Measurements from ENCODE around the gene SNX2.
A peak's percentile ranks its signal among the peaks of the same experiment; 100 is the strongest.

Gene SNX2

DNA sequence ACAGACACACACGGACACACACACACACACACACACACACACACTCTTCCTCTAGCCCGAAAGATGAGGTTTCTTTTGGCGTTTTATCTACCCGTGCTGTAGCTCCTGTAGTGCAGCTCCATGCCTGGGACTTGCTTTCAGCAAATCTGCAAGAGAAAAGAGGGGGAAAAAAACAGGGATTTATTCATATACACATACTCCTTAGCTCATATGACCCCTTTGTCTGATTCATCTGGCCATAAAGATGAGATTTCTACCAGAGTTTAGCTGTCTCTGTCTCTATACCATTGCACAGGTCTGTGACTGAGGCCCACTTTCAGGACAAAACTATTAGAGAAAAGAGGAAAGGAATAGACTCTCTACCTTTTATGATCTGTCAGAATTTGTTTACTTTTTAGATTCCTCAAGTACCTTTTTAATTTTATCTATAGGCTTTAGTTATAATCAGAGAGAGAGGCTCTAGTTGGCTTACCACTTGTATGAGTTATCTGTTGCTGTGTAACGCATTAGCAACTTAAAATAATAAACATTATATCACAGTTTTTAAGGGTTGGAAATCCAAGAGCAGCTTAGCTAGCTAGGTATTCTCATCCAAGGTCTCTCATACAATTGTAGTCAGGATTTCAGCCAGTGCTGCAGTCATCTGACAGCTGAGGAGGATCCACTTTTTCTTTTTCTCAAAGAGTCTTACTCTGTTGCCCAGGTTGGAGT lies 14.7 kb downstream of the SNX2 start:
- H3K27ac ChIP-seq (ENCODE audit: low read length, poor library complexity, severe bottlenecking), result no peak overlapping the region
- H4K8ac ChIP-seq (ENCODE audit: low read length), result no peak overlapping the region
- H3K27me3 ChIP-seq (ENCODE audit: control insufficient read depth in 1 of 2, insufficient read depth in 1 of 2, low read length in 2 of 2), result no peaks in the 10 kb centered on the region
- H3K23ac ChIP-seq (ENCODE audit: low read length in 2 of 2), result no peak overlapping the region
- H2BK120ac ChIP-seq (ENCODE audit: low read depth, low read length), result no peak overlapping the region
- H3K36me3 ChIP-seq (ENCODE audit: control insufficient read depth in 1 of 2, insufficient read depth in 2 of 2, low read depth in 1 of 2, low read length in 2 of 2), result peaks cover 0 to 7% of the 10 kb centered on the region in 2 experiments
- no peak overlapping the region for H2AK5ac ChIP-seq (ENCODE audit: low read length, severe bottlenecking)
- no peak overlapping the region for H2AFZ ChIP-seq (ENCODE audit: low read depth, low read length)
- no peak overlapping the region for H4K91ac ChIP-seq (ENCODE audit: low read length)
- 77% methylated on average over 3 of the region's 5 CpGs for WGBS
- peaks cover 8% of the 10 kb centered on the region for H3K9me3 ChIP-seq (ENCODE audit: control insufficient read depth, low read length)
- no peak overlapping the region for H3K9ac ChIP-seq (ENCODE audit: low read length)
- peaks cover 15% of the 10 kb centered on the region for H3K79me1 ChIP-seq (replicated peaks; ENCODE audit: low read length, poor library complexity, severe bottlenecking)
- no peak overlapping the region for H3K4ac ChIP-seq (ENCODE audit: low read depth in 1 of 2, low read length in 2 of 2)
- no peak overlapping the region for H3K18ac ChIP-seq (ENCODE audit: low read depth in 1 of 2, low read length in 2 of 2)
- no peak overlapping the region for H3K14ac ChIP-seq (ENCODE audit: low read length in 2 of 2)
- H3K4me1 ChIP-seq (ENCODE audit: control insufficient read depth, insufficient read depth, low read depth, low read length), result peaks cover 3% of the 10 kb centered on the region
- H3K4me3 ChIP-seq (ENCODE audit: insufficient read depth in 1 of 2, low read depth in 1 of 2, low read length in 2 of 2), result no peak overlapping the region
- H2BK5ac ChIP-seq (ENCODE audit: low read depth, low read length, poor library complexity, severe bottlenecking), result no peak overlapping the region
- no peak overlapping the region for H3K4me2 ChIP-seq (ENCODE audit: low read length, poor library complexity, severe bottlenecking)
- no peak overlapping the region for H2BK12ac ChIP-seq (ENCODE audit: low read length in 2 of 2)
- no peak overlapping the region for H2BK15ac ChIP-seq (ENCODE audit: low read depth, poor library complexity, severe bottlenecking)
- no peak for DNase-seq

DNA sequence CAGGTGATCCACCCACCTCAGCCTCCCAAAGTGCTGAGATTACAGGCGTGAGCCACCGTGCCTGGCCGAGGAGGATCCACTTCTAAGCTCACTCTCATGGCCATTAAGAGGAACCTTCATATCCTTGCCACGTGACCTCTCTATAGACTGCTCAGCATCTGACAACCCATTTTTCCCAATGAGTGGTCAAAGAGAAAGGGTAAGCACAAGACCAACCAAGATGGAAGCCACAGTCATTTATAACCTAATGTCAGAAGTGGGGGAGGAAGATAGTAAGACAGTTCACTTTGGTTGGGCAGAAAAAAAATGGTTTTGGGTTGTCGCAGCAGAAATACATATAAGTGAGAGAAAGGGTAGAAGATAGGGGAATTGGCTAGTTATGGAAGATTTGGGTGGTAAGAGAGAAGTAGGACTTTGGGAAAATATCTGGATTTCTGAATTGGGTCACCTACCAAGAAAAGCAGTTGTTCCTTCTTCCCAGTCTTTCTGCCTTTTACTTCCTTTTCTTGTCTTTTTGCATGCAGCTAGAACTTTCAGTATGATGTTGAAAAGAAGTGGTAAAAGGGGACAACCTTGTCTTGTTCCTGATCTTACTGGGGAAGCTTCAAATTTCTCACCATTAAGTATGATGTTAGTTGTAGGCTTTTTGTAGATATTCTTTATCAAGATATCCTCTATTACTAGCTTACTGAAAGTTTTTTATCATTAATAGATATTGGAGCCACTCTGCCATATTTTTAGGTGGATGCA lies 15.6 kb downstream of the SNX2 start:
- Histone ChIP-seq H3K79me1 (replicated peaks; ENCODE audit: low read length, poor library complexity, severe bottlenecking) (peaks cover 15% of the 10 kb centered on the region), H4K91ac (ENCODE audit: low read length) (no peak overlapping the region), H2BK5ac (ENCODE audit: low read depth, low read length, poor library complexity, severe bottlenecking) (no peak overlapping the region), H2AFZ (ENCODE audit: low read depth, low read length) (no peak overlapping the region), H3K4me3 (ENCODE audit: insufficient read depth in 1 of 2, low read depth in 1 of 2, low read length in 2 of 2) (no peak overlapping the region), H2BK15ac (ENCODE audit: low read depth, poor library complexity, severe bottlenecking) (no peak overlapping the region), H3K27me3 (ENCODE audit: control insufficient read depth in 1 of 2, insufficient read depth in 1 of 2, low read length in 2 of 2) (no peaks in the 10 kb centered on the region), H3K27ac (ENCODE audit: low read length, poor library complexity, severe bottlenecking) (no peak overlapping the region), H4K8ac (ENCODE audit: low read length) (no peak overlapping the region), H3K14ac (ENCODE audit: low read length in 2 of 2) (no peak overlapping the region), H3K23ac (ENCODE audit: low read length in 2 of 2) (no peak overlapping the region), H2BK120ac (ENCODE audit: low read depth, low read length) (no peak overlapping the region), H3K9me3 (ENCODE audit: control insufficient read depth, low read length) (peaks cover 5% of the 10 kb centered on the region), H3K9ac (ENCODE audit: low read length) (no peak overlapping the region), H3K18ac (ENCODE audit: low read depth in 1 of 2, low read length in 2 of 2) (no peak overlapping the region), H3K4me1 (ENCODE audit: control insufficient read depth, insufficient read depth, low read depth, low read length) (peaks cover 3% of the 10 kb centered on the region), H3K36me3 (ENCODE audit: control insufficient read depth in 1 of 2, insufficient read depth in 2 of 2, low read depth in 1 of 2, low read length in 2 of 2) (peaks cover 0 to 13% of the 10 kb centered on the region in 2 experiments), H2AK5ac (ENCODE audit: low read length, severe bottlenecking) (no peak overlapping the region), H2BK12ac (ENCODE audit: low read length in 2 of 2) (no peak overlapping the region), H3K4ac (ENCODE audit: low read depth in 1 of 2, low read length in 2 of 2) (no peak overlapping the region), H3K4me2 (ENCODE audit: low read length, poor library complexity, severe bottlenecking) (no peak overlapping the region)
- DNase-seq, result no peak
- WGBS, result 98% methylated on average over 5 of the region's 5 CpGs

DNA sequence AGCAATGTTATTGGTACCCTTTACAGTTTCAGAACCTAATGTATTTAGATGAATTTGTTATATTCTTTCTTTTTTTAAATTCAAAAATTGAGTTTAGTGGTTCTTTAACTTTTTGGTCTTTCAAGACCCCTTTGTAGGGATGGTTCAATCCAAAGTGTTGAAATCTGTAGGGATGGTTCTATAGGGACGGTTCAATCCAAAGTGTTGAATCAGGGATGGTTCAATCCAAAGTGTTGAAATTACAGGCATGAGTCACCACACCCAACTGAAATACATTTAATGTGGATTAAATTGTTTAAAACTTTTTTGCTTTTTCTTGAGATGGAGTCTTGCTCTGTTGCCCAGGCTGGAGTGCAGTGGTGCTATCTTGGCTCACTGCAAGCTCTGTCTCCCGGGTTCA lies 30.6 kb downstream of the SNX2 start:
- Histone ChIP-seq H3K36me3 (ENCODE audit: control insufficient read depth in 1 of 2, insufficient read depth in 2 of 2, low read depth in 1 of 2, low read length in 2 of 2) (peaks cover 3 to 88% of the 10 kb centered on the region in 2 experiments), H4K91ac (ENCODE audit: low read length) (no peak overlapping the region), H3K4me2 (ENCODE audit: low read length, poor library complexity, severe bottlenecking) (no peak overlapping the region), H2AFZ (ENCODE audit: low read depth, low read length) (no peak overlapping the region), H3K27ac (ENCODE audit: low read length, poor library complexity, severe bottlenecking) (no peak overlapping the region), H2BK12ac (ENCODE audit: low read length in 2 of 2) (no peak overlapping the region), H3K4ac (ENCODE audit: low read depth in 1 of 2, low read length in 2 of 2) (no peak overlapping the region), H3K4me3 (ENCODE audit: insufficient read depth in 1 of 2, low read depth in 1 of 2, low read length in 2 of 2) (no peak overlapping the region), H3K14ac (ENCODE audit: low read length in 2 of 2) (no peak overlapping the region), H4K8ac (ENCODE audit: low read length) (no peak overlapping the region), H3K23ac (ENCODE audit: low read length in 2 of 2) (no peak overlapping the region), H2BK120ac (ENCODE audit: low read depth, low read length) (no peak overlapping the region), H3K18ac (ENCODE audit: low read depth in 1 of 2, low read length in 2 of 2) (no peak overlapping the region), H2BK15ac (ENCODE audit: low read depth, poor library complexity, severe bottlenecking) (no peak overlapping the region), H2BK5ac (ENCODE audit: low read depth, low read length, poor library complexity, severe bottlenecking) (no peak overlapping the region), H3K79me1 (replicated peaks; ENCODE audit: low read length, poor library complexity, severe bottlenecking) (peaks cover 4% of the 10 kb centered on the region), H3K9ac (ENCODE audit: low read length) (no peak overlapping the region), H2AK5ac (ENCODE audit: low read length, severe bottlenecking) (no peak overlapping the region), H3K4me1 (ENCODE audit: control insufficient read depth, insufficient read depth, low read depth, low read length) (no peaks in the 10 kb centered on the region), H3K9me3 (ENCODE audit: control insufficient read depth, low read length) (peaks cover 6% of the 10 kb centered on the region), H3K27me3 (ENCODE audit: control insufficient read depth in 1 of 2, insufficient read depth in 1 of 2, low read length in 2 of 2) (no peaks in the 10 kb centered on the region)
- peak; percentile 43 for DNase-seq
- WGBS, result 100% methylated on average over 1 of the region's 2 CpGs

DNA sequence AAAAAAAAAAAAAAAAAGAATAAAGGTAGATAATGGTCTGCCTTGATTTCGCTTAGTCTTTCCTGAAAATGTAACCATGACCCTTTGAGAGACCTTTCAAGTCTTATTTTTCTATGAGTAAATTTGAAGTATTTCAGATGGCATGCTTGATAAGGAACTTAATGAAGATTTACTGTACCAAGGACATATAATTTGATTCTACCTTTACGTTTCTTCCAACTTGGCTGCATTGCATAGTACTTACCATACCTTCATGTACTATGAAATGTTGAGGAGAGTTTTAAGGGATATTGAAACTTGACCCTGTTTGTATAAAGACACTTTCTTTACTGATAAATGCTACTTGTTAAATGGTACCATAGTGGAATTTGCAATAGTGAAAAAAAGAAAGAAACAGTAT lies 35.5 kb downstream of the SNX2 start:
- Histone ChIP-seq H3K27ac (ENCODE audit: low read length, poor library complexity, severe bottlenecking) (no peak overlapping the region), H2BK12ac (ENCODE audit: low read length in 2 of 2) (no peak overlapping the region), H3K79me1 (replicated peaks; ENCODE audit: low read length, poor library complexity, severe bottlenecking) (peaks cover 2% of the 10 kb centered on the region), H3K4me1 (ENCODE audit: control insufficient read depth, insufficient read depth, low read depth, low read length) (no peaks in the 10 kb centered on the region), H4K91ac (ENCODE audit: low read length) (no peak overlapping the region), H3K9ac (ENCODE audit: low read length) (no peak overlapping the region), H4K8ac (ENCODE audit: low read length) (no peak overlapping the region), H2BK5ac (ENCODE audit: low read depth, low read length, poor library complexity, severe bottlenecking) (no peak overlapping the region), H3K4me2 (ENCODE audit: low read length, poor library complexity, severe bottlenecking) (no peak overlapping the region), H3K18ac (ENCODE audit: low read depth in 1 of 2, low read length in 2 of 2) (no peak overlapping the region), H3K14ac (ENCODE audit: low read length in 2 of 2) (no peak overlapping the region), H3K23ac (ENCODE audit: low read length in 2 of 2) (no peak overlapping the region), H2AK5ac (ENCODE audit: low read length, severe bottlenecking) (no peak overlapping the region), H3K27me3 (ENCODE audit: control insufficient read depth in 1 of 2, insufficient read depth in 1 of 2, low read length in 2 of 2) (no peaks in the 10 kb centered on the region), H2AFZ (ENCODE audit: low read depth, low read length) (no peak overlapping the region), H3K4ac (ENCODE audit: low read depth in 1 of 2, low read length in 2 of 2) (no peak overlapping the region), H3K4me3 (ENCODE audit: insufficient read depth in 1 of 2, low read depth in 1 of 2, low read length in 2 of 2) (no peak overlapping the region), H2BK15ac (ENCODE audit: low read depth, poor library complexity, severe bottlenecking) (no peak overlapping the region), H2BK120ac (ENCODE audit: low read depth, low read length) (no peak overlapping the region), H3K36me3 (ENCODE audit: control insufficient read depth in 1 of 2, insufficient read depth in 2 of 2, low read depth in 1 of 2, low read length in 2 of 2) (peaks cover 0 to 74% of the 10 kb centered on the region in 2 experiments), H3K9me3 (ENCODE audit: control insufficient read depth, low read length) (peaks cover under 1% of the 10 kb centered on the region)
- no peak for DNase-seq
- no CpG with 5 or more reads among the region's 2 CpGs for WGBS
